HEK293T (cell line): ENCODE data around the gene LRMDA.

Experiments
- ARNT ChIP-seq: fragments of 450-650 bp; IDR thresholded peaks from 2 replicates; pipeline ENCODE4 v1.6.1; 2017; ENCODE audit warnings: mild to moderate bottlenecking
- ELF4 ChIP-seq: fragments of 450-650 bp; IDR thresholded peaks from 2 replicates; pipeline ENCODE4 v1.6.1; 2017; ENCODE audit warnings: antibody characterized with exemption
- FOXM1 ChIP-seq: fragments of 450-650 bp; IDR thresholded peaks from 2 replicates; pipeline ENCODE4 v1.6.1; 2017; ENCODE audit warnings: mild to moderate bottlenecking, borderline replicate concordance
- TARDBP ChIP-seq: fragments of 450-650 bp; IDR thresholded peaks from 2 replicates; pipeline ENCODE4 v1.6.1; 2016

- TF ChIP-seq ARNT, result no peak
- TF ChIP-seq TARDBP, result no peak
- TF ChIP-seq ELF4, result no peak
- TF ChIP-seq FOXM1, result no peak
Measured at GRCh38 chr10:76037531-76038155, 606.2 kb downstream of the LRMDA start.
